OCI-LY7 (cell line): ENCODE data around the gene CLMP. TPM values are rescaled to one million over a fixed set of nuclear protein-coding genes. Genes with fewer than 3 reads are reported as not detected.

Experiments used
- BruUV-seq: library from RNA; stranded (reverse); fragments of 400-500 nt; replicated peaks from 2 replicates; lab custom pipeline; 2021; lab: Mats Ljungman, UMichigan
- CTCF ChIA-PET: fragments of 300-600 bp; sonication (Branson Sonifier 250); formaldehyde crosslinking; loops from one replicate; lab custom pipeline; 2022; ENCODE audit warnings: antibody characterized with exemption; ENCODE audit not compliant: unreplicated experiment; lab: Charles Lee
- POLR2A ChIA-PET: fragments of 300-600 bp; sonication (Branson Sonifier 250); formaldehyde crosslinking; loops from one replicate; lab custom pipeline; 2022; ENCODE audit warnings: antibody characterized with exemption; lab: Charles Lee
- DNase-seq: peaks from one replicate; pipeline ENCODE4 v3.0.0-alpha.2; 2015; ENCODE audit warnings: low spot score
- H2AFZ ChIP-seq: fragments of 200-600 bp; sonication (generic), shearing (Covaris generic); 2 replicates; pipeline ENCODE4 v1.6.1; 2014; ENCODE audit warnings: mild to moderate bottlenecking, antibody characterized with exemption, low read length, moderate library complexity
- H3K27ac ChIP-seq: fragments of 200-600 bp; sonication (generic); 2 replicates; pipeline ENCODE4 v1.5.1; 2014; ENCODE audit warnings: mixed run types, low read depth, mild to moderate bottlenecking, moderate library complexity, low read length, inconsistent platforms; ENCODE audit not compliant: poor library complexity, severe bottlenecking
- H3K36me3 ChIP-seq: fragments of 200-600 bp; sonication (generic); 2 replicates; pipeline ENCODE4 v1.6.1; 2014; ENCODE audit warnings: mild to moderate bottlenecking, antibody characterized with exemption, low read length, moderate library complexity, mixed read lengths; ENCODE audit not compliant: insufficient read depth
- H3K4me1 ChIP-seq: fragments of 200-600 bp; sonication (generic); 2 replicates; pipeline ENCODE4 v1.5.1; 2014; ENCODE audit warnings: mild to moderate bottlenecking, low read length; ENCODE audit not compliant: insufficient read depth, poor library complexity, severe bottlenecking
- H3K4me2 ChIP-seq: fragments of 200-600 bp; sonication (generic); 2 replicates; pipeline ENCODE4 v1.6.1; 2014; ENCODE audit warnings: mild to moderate bottlenecking, low read length
- H3K4me3 ChIP-seq: fragments of 200-600 bp; sonication (generic); 2 replicates; pipeline ENCODE4 v1.5.1; 2014; ENCODE audit warnings: mild to moderate bottlenecking, low read depth, low read length; ENCODE audit not compliant: poor library complexity, severe bottlenecking
- H3K79me2 ChIP-seq: fragments of 200-600 bp; sonication (generic); 2 replicates; pipeline ENCODE4 v1.6.1; 2016; ENCODE audit warnings: low read depth, mild to moderate bottlenecking, low read length, moderate library complexity, mixed read lengths; ENCODE audit not compliant: insufficient read depth
- H3K9me2 ChIP-seq: fragments of 200-600 bp; sonication (generic); 2 replicates; pipeline ENCODE4 v1.6.1; 2016; ENCODE audit warnings: mild to moderate bottlenecking, low read length, mixed read lengths; ENCODE audit not compliant: insufficient read depth
- H3K9me3 ChIP-seq: fragments of 200-600 bp; sonication (generic); 2 replicates; pipeline ENCODE4 v1.6.1; 2014; ENCODE audit warnings: mild to moderate bottlenecking, mixed run types, low read length, mixed read lengths
- H4K20me1 ChIP-seq: fragments of 200-600 bp; sonication (generic); 2 replicates; pipeline ENCODE4 v1.6.1; 2014; ENCODE audit warnings: mild to moderate bottlenecking, antibody characterized with exemption, low read length, moderate library complexity, mixed read lengths; ENCODE audit not compliant: insufficient read depth
- CTCF ChIP-seq: fragments of 200-600 bp; sonication (generic); conservative IDR thresholded peaks from 2 replicates; pipeline ENCODE4 v1.5.1; 2014; ENCODE audit warnings: mild to moderate bottlenecking, antibody characterized with exemption, low read length, moderate library complexity, mixed read lengths
- EZH2phosphoT487 ChIP-seq: fragments of 200-600 bp; sonication (generic); IDR thresholded peaks from 2 replicates; pipeline ENCODE4 v1.6.1; 2018; ENCODE audit warnings: low read depth, borderline replicate concordance, mild to moderate bottlenecking, mixed run types, antibody characterized with exemption, low read length, moderate library complexity, mixed read lengths
- intact Hi-C: fragments of 100-400 bp; cut with micrococcal nuclease; formaldehyde crosslinking; loops from one replicate; pipeline ENCODE4 v1.10.0; 2022; ENCODE audit not compliant: unreplicated experiment
- total RNA-seq, 2 experiments: library from RNA; depleted of rRNA in 1 of 2; stranded (reverse); fragments of >200 nt in 1 of 2; shearing (Covaris generic) in 1 of 2; gene quantifications; 2 replicates each; pipeline ENCODE4 v1.2.3, GENCODE V29; 2014 to 2022

The CLMP gene
- total RNA-seq, 2 experiments from 2014 or later: not detected

- ChIA-PET CTCF (no interaction called here), POLR2A (no interaction called here)
- no peaks in the 10 kb centered on the region for H4K20me1 ChIP-seq
- H3K79me2 ChIP-seq: no peaks in the 10 kb centered on the region
- no peak overlapping the region for H3K4me2 ChIP-seq
- no peaks in the 10 kb centered on the region for H3K9me3 ChIP-seq
- no peaks in the 10 kb centered on the region for H3K36me3 ChIP-seq
- no peaks in the 10 kb centered on the region for H3K9me2 ChIP-seq
- intact Hi-C loops: no loop called here
- no peaks in the 10 kb centered on the region for H3K4me1 ChIP-seq
- DNase-seq: no peak
- no peak overlapping the region for H2AFZ ChIP-seq
- no TSS peak for BruUV-seq
- H3K27ac ChIP-seq: no peak overlapping the region
- H3K4me3 ChIP-seq: no peak overlapping the region
- TF ChIP-seq EZH2phosphoT487: no peak
- TF ChIP-seq CTCF: no peak
These were observed 11.5 kb downstream of the CLMP start for GRCh38 chr11:123183391-123184099.

GRCh38 chr11:123181767-123182500, 13.1 kb downstream of the CLMP start:
- intact Hi-C loops: no loop called here
- Histone ChIP-seq H3K4me2 (no peak overlapping the region), H3K4me3 (no peak overlapping the region), H3K9me3 (no peaks in the 10 kb centered on the region), H3K9me2 (no peaks in the 10 kb centered on the region), H3K79me2 (no peaks in the 10 kb centered on the region), H3K36me3 (no peaks in the 10 kb centered on the region), H3K4me1 (no peaks in the 10 kb centered on the region), H3K27ac (no peak overlapping the region), H2AFZ (no peak overlapping the region), H4K20me1 (no peaks in the 10 kb centered on the region)
- DNase-seq: no peak
- ChIA-PET CTCF (no interaction called here), POLR2A (interaction anchor here (0.7 kb wide), 1 partner anchor 328 kb away, joined by 3 read pairs; no protein-coding TSS in a partner anchor)
- TF ChIP-seq EZH2phosphoT487 (no peak), CTCF (no peak)
- BruUV-seq: no TSS peak

- H4K20me1 ChIP-seq: no peaks in the 10 kb centered on the region
- CTCF ChIA-PET: no interaction called here
- DNase-seq: no peak
- no peaks in the 10 kb centered on the region for H3K36me3 ChIP-seq
- no peaks in the 10 kb centered on the region for H3K4me1 ChIP-seq
- H3K9me3 ChIP-seq: no peaks in the 10 kb centered on the region
- H3K4me2 ChIP-seq: no peak overlapping the region
- H3K79me2 ChIP-seq: no peaks in the 10 kb centered on the region
- no TSS peak for BruUV-seq
- no peak overlapping the region for H3K27ac ChIP-seq
- no peak overlapping the region for H2AFZ ChIP-seq
- no peak overlapping the region for H3K4me3 ChIP-seq
- TF ChIP-seq CTCF (no peak), EZH2phosphoT487 (no peak)
- intact Hi-C loops: no loop called here
- no peaks in the 10 kb centered on the region for H3K9me2 ChIP-seq
- POLR2A ChIA-PET: interaction anchor here (0.7 kb wide), 1 partner anchor 327 kb away, joined by 3 read pairs; no protein-coding TSS in a partner anchor
These were observed 14.0 kb downstream of the CLMP start for GRCh38 chr11:123181075-123181474.
